NCI-H2029 (cell line): ENCODE results near the gene KCNQ1.

ENCODE experiments used
- DNase-seq: peaks from one replicate; lab custom pipeline; 2025; lab: John Stamatoyannopoulos, UW

KCNQ1 gene

GRCh38 chr11:2460540-2461252 is 15.9 kb downstream of the KCNQ1 start:
- DNase-seq: no peak

- no peak for DNase-seq
Measured at GRCh38 chr11:2461253-2461955, 16.6 kb downstream of the KCNQ1 start.

GRCh38 chr11:2461956-2462542 is 17.2 kb downstream of the KCNQ1 start:
- no peak for DNase-seq

GRCh38 chr11:2462543-2462985 is 17.8 kb downstream of the KCNQ1 start:
- DNase-seq: no peak

GRCh38 chr11:2462986-2463765 is 18.4 kb downstream of the KCNQ1 start:
- DNase-seq: peak; percentile 78

GRCh38 chr11:2463766-2464277 is 19.0 kb downstream of the KCNQ1 start:
- DNase-seq: no peak

- no peak for DNase-seq
Measured at GRCh38 chr11:2464451-2465165, 19.8 kb downstream of the KCNQ1 start.

- no peak for DNase-seq
Measured at GRCh38 chr11:2465202-2466068, 20.6 kb downstream of the KCNQ1 start.

GRCh38 chr11:2466069-2466801 is 21.4 kb downstream of the KCNQ1 start:
- no peak for DNase-seq

- no peak for DNase-seq
Measured at GRCh38 chr11:2466869-2467694, 22.3 kb downstream of the KCNQ1 start.

- DNase-seq: no peak
Measured at GRCh38 chr11:2467695-2468055, 22.9 kb downstream of the KCNQ1 start.

- DNase-seq: no peak
Measured at GRCh38 chr11:2468363-2469235, 23.8 kb downstream of the KCNQ1 start.

GRCh38 chr11:2470495-2470894 is 25.7 kb downstream of the KCNQ1 start:
- DNase-seq: no peak

GRCh38 chr11:2471048-2471803 is 26.4 kb downstream of the KCNQ1 start:
- no peak for DNase-seq

- DNase-seq: no peak
Measured at GRCh38 chr11:2471804-2472096, 26.9 kb downstream of the KCNQ1 start.

GRCh38 chr11:2472428-2473186 is 27.8 kb downstream of the KCNQ1 start:
- no peak for DNase-seq
